Stimulated activated CD4-positive, alpha-beta T cell treated with anti-CD3 and anti-CD28 coated beads, Interleukin-1b, Interleukin-23, amount 100 ng/mL, for 24 hours (primary cell): ENCODE results near the gene RHOBTB1.
"Not testable (repeated sequence)": the region's sequence is repeated elsewhere in the genome, so short reads cannot be mapped to it uniquely, and the experiment has no call there.

Experiments
- DNase-seq, 4 experiments: peaks; one replicate each; pipeline ENCODE4 v3.0.0-alpha.2; 2020; ENCODE audit warnings: low read depth in 4 of 4, low spot score in 1 of 4

Gene RHOBTB1

GRCh38 chr10:60944058-60944909, at the start of gene RHOBTB1:
Gene RHOBTB1 (minus strand): TSS chr10:60944185. CDS start chr10:60911542, 32,643 bp downstream.
- DNase-seq, result no peak

GRCh38 chr10:60992636-60993035, 48.7 kb upstream of the RHOBTB1 start:
- DNase-seq, result no peak

- no peak for DNase-seq
These were observed 46.7 kb upstream of the RHOBTB1 start for GRCh38 chr10:60990663-60991062.

- no peak for DNase-seq
These were observed 45.5 kb upstream of the RHOBTB1 start for GRCh38 chr10:60989400-60989876.

GRCh38 chr10:60986791-60987190, 42.8 kb upstream of the RHOBTB1 start:
- no peak for DNase-seq

- no peak for DNase-seq
These were observed 42.0 kb upstream of the RHOBTB1 start for GRCh38 chr10:60985951-60986350.

- DNase-seq, result no peak
These were observed 37.0 kb upstream of the RHOBTB1 start for GRCh38 chr10:60980997-60981396.

GRCh38 chr10:60979667-60980104, 35.7 kb upstream of the RHOBTB1 start:
- no peak for DNase-seq

GRCh38 chr10:60978287-60979115, 34.5 kb upstream of the RHOBTB1 start:
- no peak for DNase-seq

- DNase-seq, result no peak
These were observed 33.5 kb upstream of the RHOBTB1 start for GRCh38 chr10:60977161-60978122.

- no peak for DNase-seq
These were observed 32.7 kb upstream of the RHOBTB1 start for GRCh38 chr10:60976687-60977086.

- DNase-seq, result no peak
These were observed 31.7 kb upstream of the RHOBTB1 start for GRCh38 chr10:60975716-60976115.

- no peak for DNase-seq
These were observed 30.6 kb upstream of the RHOBTB1 start for GRCh38 chr10:60974463-60975149.

- DNase-seq, result no peak
These were observed 29.1 kb upstream of the RHOBTB1 start for GRCh38 chr10:60973086-60973485.

- DNase-seq, result not testable (repeated sequence)
These were observed 28.2 kb upstream of the RHOBTB1 start for GRCh38 chr10:60972181-60972580.

- DNase-seq, result no peak
These were observed 26.5 kb upstream of the RHOBTB1 start for GRCh38 chr10:60970526-60970925.

- no peak for DNase-seq
These were observed 24.5 kb upstream of the RHOBTB1 start for GRCh38 chr10:60968504-60968903.

- DNase-seq, result no peak
These were observed 24.0 kb upstream of the RHOBTB1 start for GRCh38 chr10:60967854-60968484.

GRCh38 chr10:60967260-60967659, 23.3 kb upstream of the RHOBTB1 start:
- DNase-seq, result no peak

- no peak for DNase-seq
These were observed 21.7 kb upstream of the RHOBTB1 start for GRCh38 chr10:60965696-60966095.
